Panc1 (cell line): ENCODE data around the gene LHX2.

Source experiments
- CTCF ChIP-seq: fragments of 450-650 bp; IDR thresholded peaks from 2 replicates; pipeline ENCODE4 v1.5.1; 2017; ENCODE audit warnings: mild to moderate bottlenecking
- POLR2AphosphoS5 ChIP-seq: IDR thresholded peaks from 2 replicates; pipeline ENCODE4 v1.6.1; 2012; ENCODE audit warnings: mild to moderate bottlenecking, low read depth, low read length, moderate library complexity
- SIN3A ChIP-seq: IDR thresholded peaks from 2 replicates; pipeline ENCODE4 v1.6.1; 2012; ENCODE audit warnings: low read depth, mild to moderate bottlenecking, low read length, moderate library complexity, borderline replicate concordance; ENCODE audit not compliant: insufficient read depth
- TF ChIP-seq, protein P1 (sequence below), 2 experiments: IDR thresholded peaks; 2 replicates each; pipeline ENCODE4 v1.6.1; 2011 to 2012; ENCODE audit warnings: low read depth in 2 of 2, control low read depth in 1 of 2, low read length in 1 of 2, mild to moderate bottlenecking in 1 of 2, moderate library complexity in 1 of 2; ENCODE audit not compliant: insufficient read depth in 1 of 2

DNA sequence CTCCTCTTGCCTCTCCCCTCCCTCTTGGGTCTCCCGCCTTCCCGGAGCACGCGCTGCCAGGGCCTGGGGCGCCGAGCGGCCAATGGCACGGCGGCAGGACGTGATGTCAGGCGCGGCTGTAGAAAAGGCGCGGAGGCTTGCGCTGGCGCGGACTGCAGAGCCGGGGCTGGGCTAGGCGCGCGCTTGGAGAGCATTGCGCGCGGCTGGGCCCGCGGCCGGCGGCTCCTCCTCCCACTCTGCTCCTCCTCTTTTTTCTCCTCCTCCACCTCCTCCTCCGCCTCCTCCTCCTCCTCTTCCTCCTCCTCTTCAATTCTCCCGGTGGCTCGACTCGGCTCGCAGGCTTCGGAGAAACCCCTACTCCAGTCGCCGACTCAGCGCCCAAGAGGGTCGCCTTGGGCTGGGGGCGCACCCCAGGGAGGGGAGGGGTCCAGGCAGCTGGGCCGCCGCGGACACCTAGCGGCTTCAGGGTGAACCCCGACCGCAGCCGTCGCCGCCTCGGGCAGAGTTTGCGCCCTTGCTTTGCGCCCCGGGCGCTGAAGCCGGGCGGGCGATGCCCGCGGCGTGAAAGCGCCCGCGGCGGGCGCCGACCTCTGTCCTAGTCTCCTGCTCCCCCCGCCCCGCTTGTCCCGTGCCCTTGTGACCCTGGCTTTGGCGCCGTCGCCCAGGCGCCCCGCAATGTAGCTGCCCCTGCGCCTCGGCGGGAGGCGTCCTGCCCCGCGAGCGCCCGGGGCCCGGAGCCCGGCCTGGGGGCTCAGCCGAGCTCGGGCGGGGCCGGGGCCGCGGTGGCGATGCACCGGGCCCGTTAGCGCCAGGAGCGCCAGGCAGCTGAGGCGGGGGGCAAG is at the start of gene LHX2:
- no peak for TF ChIP-seq POLR2AphosphoS5
- no peak for TF ChIP-seq CTCF
- TF ChIP-seq, protein P1, sequence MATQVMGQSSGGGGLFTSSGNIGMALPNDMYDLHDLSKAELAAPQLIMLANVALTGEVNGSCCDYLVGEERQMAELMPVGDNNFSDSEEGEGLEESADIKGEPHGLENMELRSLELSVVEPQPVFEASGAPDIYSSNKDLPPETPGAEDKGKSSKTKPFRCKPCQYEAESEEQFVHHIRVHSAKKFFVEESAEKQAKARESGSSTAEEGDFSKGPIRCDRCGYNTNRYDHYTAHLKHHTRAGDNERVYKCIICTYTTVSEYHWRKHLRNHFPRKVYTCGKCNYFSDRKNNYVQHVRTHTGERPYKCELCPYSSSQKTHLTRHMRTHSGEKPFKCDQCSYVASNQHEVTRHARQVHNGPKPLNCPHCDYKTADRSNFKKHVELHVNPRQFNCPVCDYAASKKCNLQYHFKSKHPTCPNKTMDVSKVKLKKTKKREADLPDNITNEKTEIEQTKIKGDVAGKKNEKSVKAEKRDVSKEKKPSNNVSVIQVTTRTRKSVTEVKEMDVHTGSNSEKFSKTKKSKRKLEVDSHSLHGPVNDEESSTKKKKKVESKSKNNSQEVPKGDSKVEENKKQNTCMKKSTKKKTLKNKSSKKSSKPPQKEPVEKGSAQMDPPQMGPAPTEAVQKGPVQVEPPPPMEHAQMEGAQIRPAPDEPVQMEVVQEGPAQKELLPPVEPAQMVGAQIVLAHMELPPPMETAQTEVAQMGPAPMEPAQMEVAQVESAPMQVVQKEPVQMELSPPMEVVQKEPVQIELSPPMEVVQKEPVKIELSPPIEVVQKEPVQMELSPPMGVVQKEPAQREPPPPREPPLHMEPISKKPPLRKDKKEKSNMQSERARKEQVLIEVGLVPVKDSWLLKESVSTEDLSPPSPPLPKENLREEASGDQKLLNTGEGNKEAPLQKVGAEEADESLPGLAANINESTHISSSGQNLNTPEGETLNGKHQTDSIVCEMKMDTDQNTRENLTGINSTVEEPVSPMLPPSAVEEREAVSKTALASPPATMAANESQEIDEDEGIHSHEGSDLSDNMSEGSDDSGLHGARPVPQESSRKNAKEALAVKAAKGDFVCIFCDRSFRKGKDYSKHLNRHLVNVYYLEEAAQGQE (IDR thresholded peaks at IDR 0.05; ENCODE audit: insufficient read depth in 1 of 2, low read depth in 2 of 2, low read length in 1 of 2), result no peak
- TF ChIP-seq SIN3A, result no peak
